Measurements from ENCODE around the gene AASS. TPM values are rescaled to one million over a fixed set of nuclear protein-coding genes. Genes with fewer than 3 reads are reported as not detected.

The AASS gene
- total RNA-seq, 2 donors from 2014 or later = 21.6 to 24.1 TPM

DNA sequence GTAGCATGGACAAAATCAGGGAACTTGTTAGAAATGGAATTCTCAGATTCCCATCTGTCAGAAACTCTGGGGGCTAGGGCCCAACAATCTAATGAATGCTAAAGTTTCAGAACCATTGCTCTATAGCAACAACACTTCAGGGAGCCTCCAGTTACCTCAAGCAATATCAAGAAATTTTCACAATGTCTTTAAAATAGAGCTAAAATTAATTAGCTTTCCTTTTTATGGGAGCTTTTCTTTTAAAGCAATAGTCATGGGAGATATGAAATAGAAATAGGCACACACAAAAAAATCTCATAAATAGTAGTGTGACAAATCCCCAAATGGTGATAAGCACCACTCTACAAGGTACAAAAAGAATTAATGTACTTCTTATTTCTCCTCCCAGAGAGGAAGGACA is 80.9 kb downstream of the AASS start:
- H3K9me3 ChIP-seq = no peaks in the 10 kb centered on the region
- TF ChIP-seq, protein P1, sequence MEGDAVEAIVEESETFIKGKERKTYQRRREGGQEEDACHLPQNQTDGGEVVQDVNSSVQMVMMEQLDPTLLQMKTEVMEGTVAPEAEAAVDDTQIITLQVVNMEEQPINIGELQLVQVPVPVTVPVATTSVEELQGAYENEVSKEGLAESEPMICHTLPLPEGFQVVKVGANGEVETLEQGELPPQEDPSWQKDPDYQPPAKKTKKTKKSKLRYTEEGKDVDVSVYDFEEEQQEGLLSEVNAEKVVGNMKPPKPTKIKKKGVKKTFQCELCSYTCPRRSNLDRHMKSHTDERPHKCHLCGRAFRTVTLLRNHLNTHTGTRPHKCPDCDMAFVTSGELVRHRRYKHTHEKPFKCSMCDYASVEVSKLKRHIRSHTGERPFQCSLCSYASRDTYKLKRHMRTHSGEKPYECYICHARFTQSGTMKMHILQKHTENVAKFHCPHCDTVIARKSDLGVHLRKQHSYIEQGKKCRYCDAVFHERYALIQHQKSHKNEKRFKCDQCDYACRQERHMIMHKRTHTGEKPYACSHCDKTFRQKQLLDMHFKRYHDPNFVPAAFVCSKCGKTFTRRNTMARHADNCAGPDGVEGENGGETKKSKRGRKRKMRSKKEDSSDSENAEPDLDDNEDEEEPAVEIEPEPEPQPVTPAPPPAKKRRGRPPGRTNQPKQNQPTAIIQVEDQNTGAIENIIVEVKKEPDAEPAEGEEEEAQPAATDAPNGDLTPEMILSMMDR (IDR thresholded peaks at IDR 0.05) = no peak
- TF ChIP-seq POLR2AphosphoS5 (IDR thresholded peaks at IDR 0.05) = no peak
- no peak for TF ChIP-seq POLR2A (IDR thresholded peaks at IDR 0.05)
- H3K27ac ChIP-seq = no peak overlapping the region
- no peaks in the 10 kb centered on the region for H3K36me3 ChIP-seq
- no peaks in the 10 kb centered on the region for H3K27me3 ChIP-seq (replicated peaks; ENCODE audit: insufficient read depth)
- H3K4me1 ChIP-seq (replicated peaks) = no peaks in the 10 kb centered on the region
- intact Hi-C loops (cut with DNase I) = no loop called here
- no peak overlapping the region for H3K4me3 ChIP-seq
- DNase-seq (ENCODE audit: low spot score) = no peak

DNA sequence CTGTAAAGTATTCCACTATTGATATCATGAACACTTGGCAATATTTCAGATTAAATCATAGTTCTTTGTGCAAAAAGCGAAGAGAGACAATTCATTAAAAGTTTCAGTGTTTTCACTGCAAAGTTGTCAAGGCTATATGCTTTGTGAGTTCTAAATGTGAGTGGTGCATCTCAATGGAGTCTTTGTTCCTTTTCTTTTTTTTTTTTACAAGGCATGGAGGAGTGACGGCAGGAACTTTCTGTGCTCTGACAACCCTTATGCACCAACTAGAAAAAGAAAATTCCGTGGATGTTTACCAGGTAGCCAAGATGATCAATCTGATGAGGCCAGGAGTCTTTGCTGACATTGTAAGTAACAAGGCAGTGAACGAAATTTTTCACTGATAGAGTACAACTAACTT is 84.5 kb downstream of the AASS start:
- no peaks in the 10 kb centered on the region for H3K9me3 ChIP-seq
- WGBS = 46% methylated on average over 4 of the region's 4 CpGs

DNA sequence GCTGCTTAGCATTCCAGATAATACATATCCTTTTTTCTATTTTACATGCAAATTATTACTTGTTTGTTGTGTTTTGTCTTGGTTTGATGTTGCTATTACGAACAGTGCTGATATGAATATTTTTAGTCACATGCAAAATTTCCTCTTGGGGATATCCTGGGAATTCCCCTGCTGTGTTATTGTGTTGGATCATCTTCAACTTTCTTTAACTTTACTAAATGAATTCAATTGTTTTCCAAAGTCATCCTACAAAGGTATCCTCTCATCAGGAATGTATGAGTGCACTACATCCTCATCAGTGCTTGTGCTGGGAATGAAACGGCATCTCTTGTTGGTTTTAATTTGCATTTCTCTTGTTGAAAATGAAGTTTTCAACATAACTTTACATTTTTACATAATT is 87.1 kb downstream of the AASS start:
- no peaks in the 10 kb centered on the region for H3K4me1 ChIP-seq (replicated peaks)
- H3K27me3 ChIP-seq (replicated peaks; ENCODE audit: insufficient read depth) = no peaks in the 10 kb centered on the region
- H3K27ac ChIP-seq = no peak overlapping the region
- TF ChIP-seq POLR2AphosphoS5 (IDR thresholded peaks at IDR 0.05) (no peak), POLR2A (IDR thresholded peaks at IDR 0.05) (no peak)
- TF ChIP-seq, protein P1 (IDR thresholded peaks at IDR 0.05) = no peak
- 71% methylated on average over 2 of the region's 2 CpGs for WGBS
- H3K36me3 ChIP-seq = no peaks in the 10 kb centered on the region
- intact Hi-C loops (cut with DNase I) = no loop called here
- no peak overlapping the region for H3K4me3 ChIP-seq
- no peaks in the 10 kb centered on the region for H3K9me3 ChIP-seq
- no peak for DNase-seq (ENCODE audit: low spot score)

More for the DNA sequence above, 84.5 kb downstream of the AASS start:
- intact Hi-C loops (cut with DNase I) = no loop called here
- H3K36me3 ChIP-seq = no peaks in the 10 kb centered on the region
- DNase-seq (ENCODE audit: low spot score) = no peak
- H3K4me3 ChIP-seq = no peak overlapping the region
- TF ChIP-seq POLR2AphosphoS5 (IDR thresholded peaks at IDR 0.05) = no peak
- TF ChIP-seq, protein P1 (IDR thresholded peaks at IDR 0.05) = no peak
- TF ChIP-seq POLR2A (IDR thresholded peaks at IDR 0.05) = no peak
- H3K4me1 ChIP-seq (replicated peaks) = no peaks in the 10 kb centered on the region
- H3K27ac ChIP-seq = no peak overlapping the region
- H3K27me3 ChIP-seq (replicated peaks; ENCODE audit: insufficient read depth) = no peaks in the 10 kb centered on the region

DNA sequence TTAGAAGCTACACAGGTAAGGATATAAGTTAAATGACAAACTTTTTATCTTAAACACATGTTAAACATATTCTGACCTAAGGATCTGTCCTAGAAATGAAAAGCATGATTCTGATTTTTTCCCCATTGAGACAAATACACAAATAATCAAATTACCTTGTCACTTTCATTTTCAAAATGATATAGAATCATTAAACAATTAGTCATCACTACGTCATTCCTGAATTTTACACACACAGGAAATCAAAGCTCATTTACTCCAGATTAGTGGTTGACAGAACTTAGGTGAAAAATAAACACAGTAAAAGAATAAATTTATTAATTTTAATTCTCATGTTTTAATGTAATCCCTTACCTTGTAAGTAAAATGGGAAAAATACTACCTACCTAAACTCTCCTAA is 89.0 kb downstream of the AASS start:
- DNase-seq (ENCODE audit: low spot score) = no peak
- WGBS = 81% methylated on average over 1 of the region's 1 CpG
- TF ChIP-seq POLR2AphosphoS5 (IDR thresholded peaks at IDR 0.05) = no peak
- no peak for TF ChIP-seq POLR2A (IDR thresholded peaks at IDR 0.05)
- TF ChIP-seq, protein P1 (IDR thresholded peaks at IDR 0.05) = no peak

DNA sequence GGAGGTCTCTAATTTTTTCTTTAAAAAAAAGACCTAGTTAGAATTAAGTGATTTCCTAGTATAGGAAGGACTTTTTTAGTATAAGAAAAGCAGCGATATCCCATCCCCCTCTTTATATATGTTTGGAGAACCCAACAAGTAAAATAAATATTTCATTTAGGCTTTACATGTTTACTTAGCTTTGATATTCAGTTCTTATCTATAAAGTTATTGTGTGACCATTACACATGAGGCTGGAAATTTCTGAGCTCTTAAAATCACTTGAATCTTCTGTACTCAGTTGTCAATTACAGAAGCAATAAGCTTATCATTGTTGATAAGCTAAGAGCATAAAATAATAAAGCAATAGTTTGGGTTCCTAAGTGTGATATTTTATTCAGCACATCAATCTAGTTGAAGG is 89.7 kb downstream of the AASS start:
- intact Hi-C loops (cut with DNase I) = no loop called here
- no peak for TF ChIP-seq POLR2A (IDR thresholded peaks at IDR 0.05)
- no peak for TF ChIP-seq POLR2AphosphoS5 (IDR thresholded peaks at IDR 0.05)
- TF ChIP-seq, protein P1 (IDR thresholded peaks at IDR 0.05) = no peak
- Histone ChIP-seq H3K27ac (no peak overlapping the region), H3K9me3 (no peaks in the 10 kb centered on the region), H3K36me3 (no peaks in the 10 kb centered on the region), H3K4me3 (no peak overlapping the region), H3K4me1 (replicated peaks) (no peaks in the 10 kb centered on the region), H3K27me3 (replicated peaks; ENCODE audit: insufficient read depth) (no peaks in the 10 kb centered on the region)
- WGBS = 71% methylated on average over 1 of the region's 1 CpG
- no peak for DNase-seq (ENCODE audit: low spot score)

More for the DNA sequence above, 89.0 kb downstream of the AASS start:
- Histone ChIP-seq H3K4me1 (replicated peaks) (no peaks in the 10 kb centered on the region), H3K27me3 (replicated peaks; ENCODE audit: insufficient read depth) (no peaks in the 10 kb centered on the region), H3K4me3 (no peak overlapping the region), H3K27ac (no peak overlapping the region), H3K36me3 (no peaks in the 10 kb centered on the region), H3K9me3 (no peaks in the 10 kb centered on the region)
- intact Hi-C loops (cut with DNase I) = no loop called here

Measured in prostate gland (tissue), 2 donors.